GM12801 (cell line): ENCODE results near the gene MYBPC3.

Experiments used
- TF ChIP-seq, protein P1 (sequence below): IDR thresholded peaks from one replicate; pipeline ENCODE4 v1.5.1; 2011; ENCODE audit warnings: control low read depth; ENCODE audit not compliant: insufficient read length; ENCODE audit errors: extremely low read depth

MYBPC3 gene

DNA sequence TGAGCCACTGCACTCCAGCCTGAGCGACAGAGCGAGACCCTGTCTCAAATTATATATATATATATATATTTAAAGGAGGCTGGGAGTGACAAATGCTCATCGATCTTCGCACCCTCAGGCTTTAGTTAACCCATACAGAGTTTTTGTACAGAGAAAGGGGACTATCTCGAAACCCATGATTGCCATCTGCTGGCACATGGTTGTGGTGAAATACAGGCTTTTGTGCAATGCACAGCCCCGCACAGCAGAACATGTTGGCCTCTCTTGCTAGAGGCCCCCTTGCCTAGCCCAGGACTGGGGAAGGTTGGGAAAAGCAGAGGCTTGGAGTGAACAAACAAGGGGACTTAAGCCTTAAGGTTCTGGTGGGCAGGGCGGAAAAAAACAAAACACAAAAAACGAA is 3.6 kb downstream of the MYBPC3 start:
- TF ChIP-seq, protein P1, sequence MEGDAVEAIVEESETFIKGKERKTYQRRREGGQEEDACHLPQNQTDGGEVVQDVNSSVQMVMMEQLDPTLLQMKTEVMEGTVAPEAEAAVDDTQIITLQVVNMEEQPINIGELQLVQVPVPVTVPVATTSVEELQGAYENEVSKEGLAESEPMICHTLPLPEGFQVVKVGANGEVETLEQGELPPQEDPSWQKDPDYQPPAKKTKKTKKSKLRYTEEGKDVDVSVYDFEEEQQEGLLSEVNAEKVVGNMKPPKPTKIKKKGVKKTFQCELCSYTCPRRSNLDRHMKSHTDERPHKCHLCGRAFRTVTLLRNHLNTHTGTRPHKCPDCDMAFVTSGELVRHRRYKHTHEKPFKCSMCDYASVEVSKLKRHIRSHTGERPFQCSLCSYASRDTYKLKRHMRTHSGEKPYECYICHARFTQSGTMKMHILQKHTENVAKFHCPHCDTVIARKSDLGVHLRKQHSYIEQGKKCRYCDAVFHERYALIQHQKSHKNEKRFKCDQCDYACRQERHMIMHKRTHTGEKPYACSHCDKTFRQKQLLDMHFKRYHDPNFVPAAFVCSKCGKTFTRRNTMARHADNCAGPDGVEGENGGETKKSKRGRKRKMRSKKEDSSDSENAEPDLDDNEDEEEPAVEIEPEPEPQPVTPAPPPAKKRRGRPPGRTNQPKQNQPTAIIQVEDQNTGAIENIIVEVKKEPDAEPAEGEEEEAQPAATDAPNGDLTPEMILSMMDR: no peak

DNA sequence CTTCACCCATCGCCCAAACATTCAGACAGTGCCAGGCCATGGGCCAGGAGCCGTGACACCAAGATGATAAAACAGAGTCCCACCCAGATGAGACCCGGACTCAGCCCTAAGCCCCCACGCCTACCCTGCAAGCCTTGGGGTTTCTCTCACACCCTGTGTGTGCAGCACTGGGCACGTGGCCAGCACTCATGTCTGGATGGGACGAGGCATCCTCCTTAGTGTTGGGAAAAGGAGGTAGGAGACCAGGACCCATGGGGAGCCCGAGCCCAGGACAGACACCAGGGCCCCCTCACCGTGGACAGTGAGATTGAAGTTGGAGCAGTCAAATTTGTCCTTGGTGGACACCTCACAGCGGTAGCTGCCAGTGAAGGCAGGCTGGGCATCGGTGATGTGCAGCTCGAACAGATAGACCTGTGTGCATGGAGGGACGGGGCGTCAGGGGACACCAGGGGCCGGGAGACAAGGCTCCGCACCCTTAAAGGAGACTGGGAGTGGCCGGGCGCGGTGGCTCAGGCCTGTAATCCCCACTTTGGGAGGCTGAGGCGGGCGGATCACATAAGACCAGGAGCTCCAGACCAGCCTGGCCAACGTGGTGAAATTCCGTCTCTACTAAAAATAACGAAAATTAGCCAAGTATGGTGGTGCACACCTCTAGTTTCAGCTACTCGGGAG is 4.2 kb downstream of the MYBPC3 start:
- TF ChIP-seq, protein P1: no peak

DNA sequence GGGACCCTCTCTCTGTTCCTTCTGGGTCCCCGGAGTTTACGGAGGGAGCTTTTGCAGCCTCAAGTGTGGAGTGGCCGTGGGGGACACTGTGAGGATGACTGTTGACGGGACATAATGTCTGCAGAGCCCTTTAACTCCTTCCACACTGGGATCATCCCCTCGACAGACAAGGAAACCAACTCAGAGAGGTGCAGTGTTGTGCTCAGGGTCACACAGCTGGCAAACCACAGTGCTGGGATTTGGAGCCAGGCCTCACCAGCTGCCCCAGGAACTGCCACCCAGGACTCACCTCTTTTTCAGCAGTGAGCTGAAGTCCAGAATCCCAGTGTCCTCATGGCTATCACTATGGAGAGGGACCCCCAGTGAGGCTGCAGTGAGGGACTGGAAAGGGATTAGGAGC is 5.4 kb downstream of the MYBPC3 start:
- TF ChIP-seq, protein P1: no peak

DNA sequence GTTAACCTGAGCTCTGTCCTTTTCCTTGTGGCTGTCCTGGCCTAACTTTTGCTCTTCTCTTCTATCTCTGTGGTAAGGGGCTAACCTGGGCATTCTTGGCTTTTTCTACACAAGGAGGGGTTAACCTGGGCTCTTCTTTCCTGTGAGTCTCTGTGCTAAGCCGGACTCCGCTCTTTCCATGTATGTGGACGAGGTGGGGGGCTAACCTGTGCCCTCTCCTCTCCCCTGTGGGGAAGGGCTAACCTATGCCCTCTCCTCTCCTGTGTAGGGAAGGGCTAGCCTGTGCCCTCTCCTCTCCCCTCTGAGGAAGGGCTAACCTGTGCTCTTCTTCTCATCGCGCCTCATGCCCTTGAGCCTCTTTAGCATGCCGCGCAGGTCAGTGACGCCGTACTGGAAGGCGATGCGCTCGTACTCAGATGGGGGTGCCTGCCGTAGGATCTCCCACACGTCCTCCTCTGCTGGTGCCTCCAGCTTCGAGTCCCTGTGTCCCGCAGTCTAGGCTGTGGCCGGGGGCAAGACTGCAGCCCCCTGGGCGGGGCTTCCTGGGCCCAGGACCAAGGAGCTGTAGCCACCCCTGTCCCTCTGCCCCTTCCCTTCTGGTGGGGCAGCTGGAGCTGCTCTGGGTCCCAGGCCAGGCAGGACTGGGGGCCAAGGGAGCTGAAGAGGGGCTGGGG is 6.5 kb downstream of the MYBPC3 start:
- TF ChIP-seq, protein P1: no peak

DNA sequence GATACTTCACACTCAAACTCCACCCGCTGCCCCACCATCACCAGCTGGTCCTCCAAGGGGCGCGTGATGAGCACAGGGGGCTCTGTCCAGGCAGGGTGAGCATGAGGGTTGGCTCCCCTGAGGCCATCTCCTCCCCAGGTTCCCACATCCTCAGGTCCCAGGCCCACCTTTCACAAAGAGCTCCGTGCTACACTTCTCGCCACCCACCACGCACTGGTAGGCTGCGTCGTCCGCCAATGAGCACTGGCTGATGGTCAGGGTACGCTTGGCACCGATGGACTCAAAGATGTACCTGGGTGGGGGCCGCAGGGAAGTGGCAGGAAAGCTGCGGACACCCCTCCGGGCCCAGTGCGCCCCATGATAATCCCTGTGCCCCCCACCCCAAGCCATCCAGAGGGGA is 9.6 kb downstream of the MYBPC3 start:
- TF ChIP-seq, protein P1: no peak

DNA sequence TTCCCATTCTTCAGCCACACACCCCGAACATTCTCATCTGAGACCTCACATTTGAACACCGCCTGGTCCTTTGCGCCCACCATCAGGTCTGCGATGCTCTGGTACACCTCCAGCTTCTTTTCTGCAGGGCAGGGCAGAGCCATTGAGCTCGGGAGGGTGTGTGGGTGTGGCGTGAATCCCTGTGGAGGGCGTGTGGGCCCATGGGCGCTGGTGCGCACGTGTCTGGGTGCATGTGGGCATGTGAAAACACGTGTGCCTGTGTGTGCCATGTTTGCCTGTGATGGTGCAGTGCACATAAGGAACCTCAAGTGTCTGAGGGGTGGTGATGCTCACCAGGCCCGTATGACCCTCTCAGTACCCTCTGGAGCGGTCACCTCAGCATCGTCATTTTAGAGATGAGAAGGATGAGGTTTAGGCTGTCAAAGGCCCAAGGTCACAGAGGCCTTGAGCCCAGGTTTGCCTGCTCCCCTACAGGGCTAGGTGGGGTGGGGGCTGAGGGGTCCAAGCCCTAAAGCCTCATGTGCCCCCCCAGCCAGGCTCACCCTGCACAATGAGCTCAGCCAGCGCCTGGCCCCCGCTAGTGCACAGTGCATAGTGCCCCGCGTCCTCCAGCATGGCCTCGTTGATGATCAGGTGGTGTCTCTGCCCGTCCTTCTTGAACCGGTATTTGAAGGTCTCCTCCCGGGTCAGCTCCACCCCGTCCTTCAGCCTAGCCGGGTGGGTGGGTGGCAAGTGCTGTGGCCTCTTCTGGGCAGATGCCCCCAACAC is 10.3 kb downstream of the MYBPC3 start:
- TF ChIP-seq, protein P1: no peak

DNA sequence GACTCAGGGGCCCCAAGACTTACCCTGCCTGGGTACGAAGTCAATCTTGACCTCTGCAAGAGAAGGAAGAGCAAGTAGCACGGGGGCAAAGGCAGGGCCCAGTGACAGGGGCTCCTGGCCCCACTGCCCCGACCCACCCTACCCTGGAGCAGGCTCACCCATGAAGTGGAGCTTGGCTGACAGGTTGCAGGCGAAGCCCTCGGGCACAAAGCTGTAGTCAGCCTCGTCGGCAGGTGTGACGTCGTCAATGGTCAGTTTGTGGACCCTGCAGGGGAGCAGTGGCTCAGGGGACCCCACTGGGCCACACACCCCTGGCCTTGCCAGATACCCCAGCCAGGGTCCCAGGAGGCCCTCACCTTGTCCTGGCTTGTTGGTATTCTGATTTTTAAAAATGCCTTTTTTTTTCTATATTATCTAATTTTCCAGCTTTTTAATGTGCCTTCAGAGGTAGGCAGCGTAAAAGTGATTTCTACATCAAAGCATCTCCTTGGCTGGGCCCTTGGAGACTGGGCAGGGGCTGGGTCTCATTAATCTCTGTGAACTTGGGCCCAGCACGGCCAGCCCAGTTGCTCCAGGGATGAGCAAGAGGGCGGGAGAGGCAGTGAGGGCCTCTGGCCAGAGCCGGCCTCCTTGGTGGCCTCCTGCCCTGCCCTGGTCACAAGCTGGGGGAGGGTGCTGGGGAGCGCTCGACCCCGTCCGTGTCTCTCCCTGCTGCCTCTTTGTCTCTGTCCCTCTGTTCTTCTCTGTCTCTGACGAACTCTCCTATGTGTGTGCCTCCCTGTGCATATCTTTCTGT is 11.3 kb downstream of the MYBPC3 start:
- TF ChIP-seq, protein P1: no peak
